GM19455 (cell line): ENCODE results near the gene REP15.
"Not testable (repeated sequence)": the region's sequence is repeated elsewhere in the genome, so short reads cannot be mapped to it uniquely, and the experiment has no call there.

ENCODE experiments used
- ATAC-seq: cut with Tn5 transposase; IDR thresholded peaks from one replicate; pipeline ENCODE4 v1.9.1; 2021; ENCODE audit not compliant: unreplicated experiment

The REP15 gene

DNA sequence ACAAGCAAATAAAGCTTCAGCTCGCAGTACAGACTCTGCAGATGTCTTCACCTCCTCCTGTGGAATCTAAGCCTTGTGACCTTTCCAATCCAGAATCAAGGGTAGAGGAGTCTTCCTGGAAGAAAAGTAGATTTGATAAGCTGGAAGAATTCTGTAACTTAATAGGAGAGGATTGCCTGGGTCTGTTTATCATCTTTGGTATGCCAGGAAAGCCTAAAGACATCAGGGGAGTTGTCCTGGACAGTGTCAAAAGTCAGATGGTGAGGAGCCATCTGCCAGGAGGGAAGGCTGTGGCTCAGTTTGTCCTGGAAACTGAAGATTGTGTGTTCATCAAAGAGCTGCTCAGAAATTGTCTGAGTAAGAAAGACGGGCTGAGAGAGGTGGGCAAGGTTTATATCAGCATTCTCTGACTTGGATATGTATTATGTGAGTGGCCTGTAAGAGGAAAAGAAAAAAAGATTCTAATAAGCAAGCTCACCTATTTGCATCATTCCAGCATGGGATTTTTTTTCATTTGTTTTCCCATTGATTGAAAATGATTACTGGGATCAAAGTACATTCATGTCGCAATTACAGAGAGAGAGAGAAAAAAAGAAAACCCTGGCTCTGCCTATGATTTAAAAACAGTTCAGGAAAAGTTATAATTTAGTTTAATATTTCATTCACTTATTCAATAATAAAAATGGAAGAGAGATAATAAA is 767 bp downstream of the REP15 start:
- no peak for ATAC-seq

DNA sequence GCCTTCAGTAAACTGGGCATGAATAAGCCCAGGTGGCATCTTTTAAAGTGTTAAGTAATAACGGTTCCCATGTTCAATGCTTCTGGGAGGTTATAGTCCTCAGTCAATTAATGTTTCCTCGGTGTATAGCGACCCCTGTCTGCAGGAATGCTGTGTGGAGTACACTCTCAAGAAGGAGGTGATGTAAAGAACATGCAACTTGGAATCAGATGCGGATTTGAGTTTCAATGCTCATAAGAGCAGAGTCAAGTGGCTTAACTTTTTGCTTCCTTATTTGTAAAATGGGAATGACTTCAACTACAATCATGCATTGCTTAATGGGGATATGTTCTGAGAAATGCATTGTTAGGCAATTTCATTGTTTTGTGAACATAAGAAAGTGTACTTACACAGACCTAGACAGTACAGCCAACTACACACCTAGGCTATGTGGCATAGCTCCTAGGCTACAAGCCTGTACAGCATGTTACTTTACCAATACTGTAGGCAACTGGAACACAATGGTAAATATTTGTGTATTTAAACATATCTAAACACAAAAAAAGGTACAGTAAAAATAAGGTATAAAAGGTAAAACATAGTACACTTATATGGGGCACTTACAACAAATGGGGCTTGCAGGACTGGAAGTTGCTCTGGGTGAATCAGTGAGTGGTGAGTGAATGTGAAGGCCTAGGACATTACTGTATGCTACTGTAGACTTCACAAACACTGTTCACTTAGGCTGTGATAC is 7.6 kb downstream of the REP15 start:
- ATAC-seq, result peak; percentile 88

GRCh38 chr12:27705263-27705662 is 9.0 kb downstream of the REP15 start:
- no peak for ATAC-seq

DNA sequence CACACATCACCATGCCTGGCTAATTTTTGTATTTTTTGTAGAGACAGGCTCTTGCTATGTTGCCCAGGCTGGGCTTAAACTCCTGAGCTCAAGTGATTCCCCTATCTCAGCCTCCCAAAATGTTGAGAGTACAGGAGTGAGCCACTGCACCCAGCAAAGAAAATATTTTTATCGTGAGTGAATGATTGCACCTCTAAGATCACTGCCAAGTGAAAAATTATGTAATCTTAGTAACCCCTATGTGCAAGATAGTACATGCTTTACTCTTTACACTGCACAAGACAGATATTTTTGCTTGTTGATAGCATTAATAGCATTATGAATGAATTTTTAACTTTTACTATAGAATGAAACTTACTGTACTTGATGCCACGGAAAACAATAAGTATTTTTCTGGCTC is 11.0 kb downstream of the REP15 start:
- no peak for ATAC-seq

- no peak for ATAC-seq
Measured at GRCh38 chr12:27709212-27709931, 13.1 kb downstream of the REP15 start.

DNA sequence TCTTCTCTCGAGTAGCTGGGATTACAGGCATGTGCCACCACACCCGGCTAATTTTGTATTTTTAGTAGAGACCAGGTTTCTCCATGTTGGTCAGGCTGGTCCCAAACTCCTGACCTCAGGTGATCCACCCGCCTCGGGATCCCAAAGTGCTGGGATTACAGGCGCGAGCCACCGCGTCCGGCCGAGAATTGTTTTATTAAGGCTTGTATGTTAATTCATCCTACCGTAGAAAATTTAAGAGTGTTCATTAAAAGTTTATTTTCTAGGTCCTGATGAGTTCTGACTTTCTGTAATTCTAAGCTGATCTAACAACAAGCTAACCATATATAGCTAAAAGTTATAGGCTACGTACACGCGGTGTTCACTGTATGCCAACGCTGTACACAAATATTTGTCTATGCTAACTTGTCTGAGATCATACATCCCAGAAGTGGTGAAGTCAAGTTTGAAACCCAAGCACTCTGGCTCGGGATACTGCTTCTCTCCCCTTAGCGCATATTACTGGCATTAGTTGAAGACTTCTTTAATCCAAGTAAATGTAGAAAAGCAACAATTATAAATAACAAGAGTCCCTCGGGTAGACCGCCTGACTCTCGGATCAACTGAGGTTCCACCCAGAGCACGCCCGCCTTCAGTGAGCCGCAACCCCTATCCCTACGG is 13.8 kb downstream of the REP15 start:
- ATAC-seq, result peak; percentile 47

DNA sequence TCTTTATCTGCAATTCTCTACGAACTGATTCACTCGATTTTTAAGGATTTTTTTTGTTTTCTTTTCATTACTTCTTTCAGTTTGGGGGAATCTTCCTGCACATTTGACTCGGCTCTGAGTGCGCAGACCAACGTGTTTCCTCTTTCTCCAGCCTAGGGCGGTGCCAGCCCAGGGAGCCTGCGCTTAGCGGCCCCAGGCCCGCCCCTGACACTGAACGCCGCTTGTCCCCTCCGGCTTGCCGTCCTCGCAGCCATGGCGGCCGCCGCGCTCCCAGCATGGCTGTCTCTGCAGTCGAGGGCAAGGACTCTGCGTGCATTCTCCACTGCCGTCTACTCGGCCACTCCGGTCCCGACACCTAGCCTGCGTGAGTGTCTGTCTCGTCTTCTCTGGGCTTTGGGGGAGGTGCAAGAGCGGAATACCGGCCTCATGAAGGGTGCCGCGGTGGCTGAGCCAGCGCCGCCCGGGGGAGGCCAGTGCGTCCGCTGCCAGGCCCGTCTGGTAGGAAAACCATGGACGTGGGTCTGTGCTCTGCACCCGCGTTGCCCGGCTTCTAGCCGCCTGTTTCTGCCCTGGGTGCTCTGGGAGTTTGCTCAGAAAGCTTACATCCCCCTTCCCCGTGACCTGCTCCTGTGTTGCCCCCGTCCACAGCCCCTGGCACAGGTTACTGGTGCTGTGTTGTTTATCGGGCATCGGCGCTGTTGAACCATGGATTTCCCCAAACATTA is 14.5 kb downstream of the REP15 start, which contains the start of gene MRPS35:
Gene MRPS35, plus strand, starts transcription at position 241 of the 725 bp plus-strand sequence. Its CDS starts 12 bp downstream, at position 253.
- ATAC-seq, result peak; percentile 96

GRCh38 chr12:27711317-27711682 is 15.1 kb downstream of the REP15 start:
- peak; percentile 8 for ATAC-seq

- no peak for ATAC-seq
Measured at GRCh38 chr12:27711967-27712366, 15.7 kb downstream of the REP15 start.

DNA sequence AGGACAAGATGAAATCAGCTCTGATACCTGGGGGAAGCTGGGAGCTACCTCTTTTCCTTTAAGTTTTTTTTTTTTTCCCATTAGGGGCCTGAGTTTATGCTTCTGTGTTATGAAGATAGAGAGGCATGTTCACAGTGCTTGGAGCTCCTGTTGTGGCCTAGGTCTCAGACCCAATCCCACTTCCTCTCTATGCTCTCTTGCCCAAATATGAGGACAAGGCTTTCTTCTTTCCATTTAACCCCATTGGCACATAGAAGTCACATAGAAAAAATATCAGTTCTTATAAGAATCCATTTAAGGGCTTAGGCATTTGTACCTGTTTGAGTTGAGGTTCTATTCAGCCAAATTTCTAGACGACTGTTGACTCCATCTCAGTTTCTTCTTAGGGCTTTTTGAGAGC is 27.0 kb downstream of the REP15 start:
- no peak for ATAC-seq

DNA sequence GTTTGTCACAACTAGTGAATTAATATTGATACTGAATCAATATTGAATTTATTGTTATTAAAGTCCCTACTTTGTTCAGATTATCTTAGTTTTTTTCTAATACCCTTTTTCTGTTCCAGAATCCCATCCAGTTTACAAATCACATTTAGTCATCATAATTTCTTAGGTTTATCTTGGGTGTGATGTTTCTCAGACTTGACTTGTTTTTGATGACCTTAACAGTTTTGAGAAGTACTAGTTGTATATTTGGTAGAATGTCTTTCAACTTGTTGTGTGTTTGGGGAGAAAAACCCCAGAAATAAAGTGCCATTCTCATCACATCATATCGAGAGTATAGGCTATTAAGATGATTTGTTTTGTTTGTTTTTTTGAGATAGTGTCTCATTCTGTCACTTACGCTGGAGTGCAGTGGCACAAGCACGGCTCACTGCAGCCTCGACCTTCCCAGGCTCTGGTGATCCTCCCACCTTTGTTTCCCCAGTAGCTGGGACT is 33.9 kb downstream of the REP15 start:
- no peak for ATAC-seq

DNA sequence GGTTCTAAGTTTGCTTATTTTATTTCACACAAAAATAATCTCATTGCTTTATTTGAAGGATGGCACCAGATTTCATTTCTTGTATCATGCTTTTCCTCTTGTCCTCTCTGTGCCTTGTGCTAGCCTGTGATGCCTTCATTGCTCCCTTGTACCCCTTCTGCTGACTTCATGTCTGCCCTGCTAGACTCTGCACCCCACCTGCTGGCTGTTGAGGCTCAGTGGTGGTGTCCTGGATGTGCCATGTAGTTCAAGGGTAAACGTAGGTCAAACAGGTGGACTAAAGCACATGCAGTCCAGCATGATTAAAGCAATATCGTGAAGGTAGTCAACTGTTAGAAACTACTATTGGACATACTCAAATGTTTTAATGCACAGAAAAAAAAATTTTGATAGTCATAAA is 36.0 kb downstream of the REP15 start:
- no peak for ATAC-seq

- ATAC-seq, result no peak
Measured at GRCh38 chr12:27733052-27733656, 36.9 kb downstream of the REP15 start.

GRCh38 chr12:27733791-27734190 is 37.5 kb downstream of the REP15 start:
- ATAC-seq, result no peak

DNA sequence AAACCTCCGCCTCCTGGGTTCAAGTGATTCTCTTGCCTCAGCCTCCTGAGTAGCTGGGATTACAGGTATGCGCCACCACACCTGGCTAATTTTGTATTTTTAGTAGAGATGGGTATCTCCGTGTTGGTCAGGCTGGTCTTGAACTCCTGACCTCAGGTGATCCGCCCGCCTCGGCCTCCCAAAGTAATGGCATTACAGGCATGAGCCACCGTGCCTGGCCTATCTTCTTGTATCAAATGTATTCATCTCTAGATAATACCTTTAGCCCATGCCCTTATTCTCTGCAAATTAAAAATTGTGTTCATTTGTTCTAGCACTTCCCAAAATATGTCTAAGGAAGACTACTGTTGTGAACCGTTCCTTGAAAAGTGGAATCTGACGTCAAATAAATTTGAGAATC is 38.1 kb downstream of the REP15 start:
- not testable (repeated sequence) for ATAC-seq

GRCh38 chr12:27743601-27744000 is 47.4 kb downstream of the REP15 start:
- ATAC-seq, result no peak

GRCh38 chr12:27745734-27746133 is 49.5 kb downstream of the REP15 start:
- not testable (repeated sequence) for ATAC-seq
